Ovary (tissue), 3 donors: Measurements from ENCODE around the gene PKNOX1.
"Not testable (repeated sequence)": the region's sequence is repeated elsewhere in the genome, so short reads cannot be mapped to it uniquely, and the experiment has no call there.

Experiments used
- EP300 ChIP-seq: sonication (generic); formaldehyde crosslinking; IDR thresholded peaks from one replicate; pipeline ENCODE4 v1.6.1; 2017; ENCODE audit warnings: antibody characterized with exemption
- POLR2A ChIP-seq: fragments of 450-650 bp; IDR thresholded peaks from one replicate; pipeline ENCODE4 v1.6.1; 2017; ENCODE audit warnings: antibody characterized with exemption, mild to moderate bottlenecking, moderate library complexity
- TF ChIP-seq, protein P1 (sequence below), 3 donors: fragments of 450-650 bp in 2 of 3; fragments of 200-600 bp in 1 of 3; IDR thresholded peaks; one replicate each; pipeline versions ENCODE4 v1.5.1 to v1.8.0; 2016 to 2022; ENCODE audit warnings: antibody characterized with exemption in 3 of 3, mild to moderate bottlenecking in 1 of 3
- donor health status: DM: no; HTN: no; CAD: no.

DNA sequence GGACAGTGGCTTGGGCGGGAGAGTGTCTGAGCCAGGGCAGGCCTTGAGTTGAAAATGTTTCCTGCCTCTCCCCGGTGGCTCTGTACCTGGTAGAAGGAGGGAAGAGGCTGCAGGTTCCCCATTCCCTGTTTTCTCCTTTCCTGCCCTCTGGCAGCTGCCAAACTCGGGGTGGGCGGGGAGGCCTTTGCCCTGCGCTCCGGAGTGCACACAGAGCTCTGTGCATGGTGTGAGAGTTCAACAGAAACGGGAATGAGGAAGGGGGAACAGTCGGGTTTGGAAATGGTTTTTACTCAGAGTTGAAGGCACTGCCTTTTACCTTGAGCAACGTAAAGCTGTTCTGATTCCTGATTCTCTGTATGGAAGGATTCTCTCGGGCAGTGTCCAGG is 64.3 kb downstream of the PKNOX1 start:
- TF ChIP-seq, protein P1, sequence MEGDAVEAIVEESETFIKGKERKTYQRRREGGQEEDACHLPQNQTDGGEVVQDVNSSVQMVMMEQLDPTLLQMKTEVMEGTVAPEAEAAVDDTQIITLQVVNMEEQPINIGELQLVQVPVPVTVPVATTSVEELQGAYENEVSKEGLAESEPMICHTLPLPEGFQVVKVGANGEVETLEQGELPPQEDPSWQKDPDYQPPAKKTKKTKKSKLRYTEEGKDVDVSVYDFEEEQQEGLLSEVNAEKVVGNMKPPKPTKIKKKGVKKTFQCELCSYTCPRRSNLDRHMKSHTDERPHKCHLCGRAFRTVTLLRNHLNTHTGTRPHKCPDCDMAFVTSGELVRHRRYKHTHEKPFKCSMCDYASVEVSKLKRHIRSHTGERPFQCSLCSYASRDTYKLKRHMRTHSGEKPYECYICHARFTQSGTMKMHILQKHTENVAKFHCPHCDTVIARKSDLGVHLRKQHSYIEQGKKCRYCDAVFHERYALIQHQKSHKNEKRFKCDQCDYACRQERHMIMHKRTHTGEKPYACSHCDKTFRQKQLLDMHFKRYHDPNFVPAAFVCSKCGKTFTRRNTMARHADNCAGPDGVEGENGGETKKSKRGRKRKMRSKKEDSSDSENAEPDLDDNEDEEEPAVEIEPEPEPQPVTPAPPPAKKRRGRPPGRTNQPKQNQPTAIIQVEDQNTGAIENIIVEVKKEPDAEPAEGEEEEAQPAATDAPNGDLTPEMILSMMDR (IDR thresholded peaks at IDR 0.05) = not testable (repeated sequence)
- TF ChIP-seq POLR2A, EP300: not testable (repeated sequence)
